GM19099 (cell line): ENCODE results near the gene SLC38A10.

Experiments
- POLR2A ChIP-seq: IDR thresholded peaks from 3 replicates; pipeline ENCODE4 v1.6.1; 2011; ENCODE audit warnings: low read depth; ENCODE audit not compliant: insufficient read length; ENCODE audit errors: extremely low read depth

The SLC38A10 gene

GRCh38 chr17:81309140-81309858, 14.2 kb upstream of the SLC38A10 start:
- TF ChIP-seq POLR2A: no peak

- no peak for TF ChIP-seq POLR2A
These were observed 12.8 kb upstream of the SLC38A10 start for GRCh38 chr17:81307636-81308560.

- no peak for TF ChIP-seq POLR2A
These were observed 11.9 kb upstream of the SLC38A10 start for GRCh38 chr17:81306898-81307510.

GRCh38 chr17:81306491-81306890, 11.4 kb upstream of the SLC38A10 start:
- no peak for TF ChIP-seq POLR2A

- TF ChIP-seq POLR2A: no peak
These were observed 10.0 kb upstream of the SLC38A10 start for GRCh38 chr17:81305051-81305630.

GRCh38 chr17:81304196-81305015, 9.3 kb upstream of the SLC38A10 start:
- TF ChIP-seq POLR2A: no peak

GRCh38 chr17:81303385-81303784, 8.3 kb upstream of the SLC38A10 start:
- TF ChIP-seq POLR2A: no peak

GRCh38 chr17:81302861-81303333, 7.8 kb upstream of the SLC38A10 start:
- TF ChIP-seq POLR2A: no peak

GRCh38 chr17:81302324-81302723, 7.2 kb upstream of the SLC38A10 start:
- TF ChIP-seq POLR2A: no peak

GRCh38 chr17:81301195-81302144, 6.4 kb upstream of the SLC38A10 start:
- TF ChIP-seq POLR2A: no peak

- TF ChIP-seq POLR2A: no peak
These were observed 5.6 kb upstream of the SLC38A10 start for GRCh38 chr17:81300586-81301155.

GRCh38 chr17:81299846-81300585, 4.9 kb upstream of the SLC38A10 start:
- no peak for TF ChIP-seq POLR2A
